Endothelial cell of umbilical vein (primary cell): Measurements from ENCODE around the gene MLEC. TPM values are rescaled to one million over a fixed set of nuclear protein-coding genes. Genes with fewer than 3 reads are reported as not detected.

Experiments
- BruUV-seq: library from RNA; stranded (reverse); fragments of 400-500 nt; replicated peaks from 2 replicates; lab custom pipeline; 2021; lab: Mats Ljungman, UMichigan
- CTCF ChIA-PET: fragments of 300-600, 350-600 bp; sonication (Branson Sonifier 250); formaldehyde crosslinking; loops from one replicate; lab custom pipeline; 2021; ENCODE audit warnings: antibody characterized with exemption, inconsistent platforms; lab: Charles Lee
- POLR2A ChIA-PET: fragments of 300-600, 350-600 bp; sonication (Branson Sonifier 250); formaldehyde crosslinking; loops from one replicate; lab custom pipeline; 2021; ENCODE audit warnings: antibody characterized with exemption, inconsistent platforms; lab: Charles Lee
- DNase-seq: peaks from one replicate; pipeline ENCODE4 v3.0.0-alpha.2; 2011; ENCODE audit warnings: low read depth, low spot score
- FAIRE-seq: peaks from 2 replicates; lab custom pipeline; 2011; peaks lifted over from hg19 to GRCh38; lab: Jason Lieb, UNC
- H2AFZ ChIP-seq: 2 replicates; pipeline ENCODE4 v1.6.0; 2012; ENCODE audit warnings: low read depth, low read length, control low read depth, inconsistent platforms
- H3K27ac ChIP-seq: 2 replicates; pipeline ENCODE4 v1.5.1; 2011; ENCODE audit warnings: low read depth, mild to moderate bottlenecking, control low read depth, low read length, moderate library complexity; ENCODE audit not compliant: insufficient read depth
- H3K27me3 ChIP-seq, 2 experiments: 2 replicates each; pipeline versions ENCODE4 v1.6.0 to v1.6.1; 2011; ENCODE audit warnings: low read length in 2 of 2, mixed read lengths in 1 of 2; ENCODE audit not compliant: control insufficient read depth in 2 of 2, insufficient read depth in 2 of 2
- H3K36me3 ChIP-seq, 2 experiments: 2 replicates in 1 of 2; 3 replicates in 1 of 2; pipeline ENCODE4 v1.5.1; 2011; ENCODE audit warnings: low read length in 2 of 2, mild to moderate bottlenecking in 1 of 2, moderate library complexity in 1 of 2; ENCODE audit not compliant: control insufficient read depth in 2 of 2, insufficient read depth in 2 of 2; ENCODE audit errors: extremely low read depth in 1 of 2
- H3K4me1 ChIP-seq: 3 replicates; pipeline ENCODE4 v1.5.1; 2011; ENCODE audit warnings: mild to moderate bottlenecking, low read length; ENCODE audit not compliant: control insufficient read depth, insufficient read depth; ENCODE audit errors: extremely low read depth
- H3K4me2 ChIP-seq: 2 replicates; pipeline ENCODE4 v1.6.1; 2011; ENCODE audit warnings: low read length, control low read depth, mixed read lengths; ENCODE audit not compliant: insufficient read depth
- H3K4me3 ChIP-seq, 3 experiments: fragments of 200-600 bp in 1 of 3; sonication (generic), shearing (Covaris generic) in 1 of 3; replicated peaks in 1 of 3; 2 replicates each; pipeline ENCODE4 v1.5.1; 2011 to 2016; ENCODE audit warnings: control low read depth in 3 of 3, low read length in 3 of 3, mild to moderate bottlenecking in 2 of 3, inconsistent platforms in 1 of 3, low read depth in 1 of 3, moderate library complexity in 1 of 3; ENCODE audit not compliant: insufficient read depth in 1 of 3
- H3K79me2 ChIP-seq: 2 replicates; pipeline ENCODE4 v1.6.0; 2012; ENCODE audit warnings: low read length, inconsistent platforms; ENCODE audit not compliant: control insufficient read depth, insufficient read depth
- H3K9ac ChIP-seq: replicated peaks from 2 replicates; pipeline ENCODE3; 2011; ENCODE audit warnings: low read length, control low read depth; ENCODE audit not compliant: insufficient read depth; ENCODE audit errors: extremely low read depth
- H3K9me1 ChIP-seq: replicated peaks from 3 replicates; pipeline ENCODE4 v1.6.0; 2011; ENCODE audit warnings: mild to moderate bottlenecking, low read length; ENCODE audit not compliant: control insufficient read depth, insufficient read depth; ENCODE audit errors: extremely low read depth
- H3K9me3 ChIP-seq: replicated peaks from 2 replicates; pipeline ENCODE4 v1.5.1; 2012; ENCODE audit warnings: low read length, inconsistent platforms; ENCODE audit not compliant: control insufficient read depth, insufficient read depth
- H4K20me1 ChIP-seq: replicated peaks from 2 replicates; pipeline ENCODE3; 2011; ENCODE audit warnings: mild to moderate bottlenecking, low read length; ENCODE audit not compliant: control insufficient read depth, insufficient read depth; ENCODE audit errors: extremely low read depth
- EZH2 ChIP-seq: IDR thresholded peaks from 2 replicates; pipeline ENCODE4 v1.6.1; 2012; ENCODE audit warnings: borderline replicate concordance, low read depth, mild to moderate bottlenecking, moderate library complexity, low read length, inconsistent platforms; ENCODE audit not compliant: severe bottlenecking
- FOS ChIP-seq: IDR thresholded peaks from 2 replicates; pipeline ENCODE4 v1.6.1; 2011; ENCODE audit warnings: mild to moderate bottlenecking, low read length, moderate library complexity, borderline replicate concordance; ENCODE audit not compliant: insufficient read depth
- GATA2 ChIP-seq: IDR thresholded peaks from 2 replicates; pipeline ENCODE4 v1.7.0; 2011; ENCODE audit warnings: low read depth, mild to moderate bottlenecking, moderate library complexity, mixed read lengths, low read length; ENCODE audit not compliant: insufficient read length, insufficient read depth
- JUN ChIP-seq: IDR thresholded peaks from 2 replicates; pipeline ENCODE4 v1.6.1; 2011; ENCODE audit warnings: borderline replicate concordance, low read depth; ENCODE audit not compliant: insufficient read length, insufficient read depth
- MYC ChIP-seq: IDR thresholded peaks from one replicate; pipeline ENCODE4 v1.6.1; 2011; ENCODE audit warnings: mild to moderate bottlenecking, low read depth, low read length
- POLR2A ChIP-seq: IDR thresholded peaks from 2 replicates; pipeline ENCODE4 v1.6.1; 2012; ENCODE audit warnings: low read depth, mild to moderate bottlenecking, control low read depth, low read length
- POLR2AphosphoS5 ChIP-seq: IDR thresholded peaks from 2 replicates; pipeline ENCODE4 v1.6.1; 2012; ENCODE audit warnings: low read depth, mild to moderate bottlenecking, control low read depth, low read length, moderate library complexity; ENCODE audit not compliant: insufficient read depth
- dilution Hi-C: fragments of 300-500 bp; cut with MboI; formaldehyde crosslinking; loops from one replicate; pipeline ENCODE4 v1.15.0; 2019; ENCODE audit warnings: low sequenced_read_pairs; ENCODE audit not compliant: extremely low pct_ligation_motif_present
- intact Hi-C: fragments of 100-400 bp; cut with micrococcal nuclease; formaldehyde crosslinking; loops from one replicate; pipeline ENCODE4 v1.10.0; 2022
- polyA plus RNA-seq, 4 experiments: library from polyadenylated mRNA; depleted of rRNA in 3 of 4; stranded (reverse) in 3 of 4; unstranded in 1 of 4; fragments of >200 nt; gene quantifications; 2 replicates each; pipeline versions ENCODE4 v1.2.1 to v1.2.3, GENCODE V29; 2011 to 2012; ENCODE audit warnings: missing spikeins in 1 of 4
- total RNA-seq: library from RNA; stranded (reverse); gene quantifications from 2 replicates; pipeline ENCODE4 v1.2.3, GENCODE V29; 2021
- TF ChIP-seq, protein P1 (sequence below): IDR thresholded peaks from 2 replicates; pipeline ENCODE4 v1.6.1; 2011; ENCODE audit not compliant: insufficient read depth, insufficient read length
- TF ChIP-seq, protein P2 (sequence below), 2 donors: IDR thresholded peaks; 1 replicate in 1 of 2; 2 replicates in 1 of 2; pipeline ENCODE4 v1.5.1; 2011; ENCODE audit warnings: low read length in 2 of 2, mild to moderate bottlenecking in 2 of 2, moderate library complexity in 2 of 2, control low read depth in 1 of 2, inconsistent platforms in 1 of 2, low read depth in 1 of 2; ENCODE audit not compliant: insufficient read depth in 1 of 2; ENCODE audit errors: extremely low read depth in 1 of 2

The MLEC gene
- total and polyA plus RNA-seq, 2 donors (not counting 3 experiments of a cell fraction or from before 2014, with no cell fraction given): 28.4 to 144 TPM

DNA sequence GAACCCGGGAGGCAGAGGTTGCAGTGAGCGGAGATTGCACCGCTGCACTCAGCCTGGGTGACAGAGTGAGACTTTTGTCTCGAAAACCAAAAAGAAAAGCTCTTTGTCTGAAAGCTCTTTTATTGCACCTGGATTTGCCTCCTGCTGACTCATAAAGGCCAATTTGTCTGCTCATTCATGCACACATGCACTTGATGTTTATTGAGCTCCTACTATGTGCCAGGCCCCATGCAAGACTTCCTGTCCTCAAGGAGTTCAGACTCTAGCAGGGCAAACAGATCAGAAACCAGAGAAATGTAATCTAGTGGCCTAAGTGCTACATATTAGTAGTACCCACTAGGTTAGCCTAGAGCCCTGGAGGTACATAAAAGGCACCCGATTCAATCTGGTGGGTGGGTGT, 16.3 kb upstream of the MLEC start:
- Histone ChIP-seq H3K4me1 (no peaks in the 10 kb centered on the region), H3K9me3 (no peaks in the 10 kb centered on the region), H2AFZ (no peak overlapping the region), H3K4me3 (no peak overlapping the region), H3K36me3 (no peaks in the 10 kb centered on the region), H3K9ac (no peak overlapping the region), H3K9me1 (no peaks in the 10 kb centered on the region), H3K79me2 (no peaks in the 10 kb centered on the region), H4K20me1 (no peaks in the 10 kb centered on the region), H3K4me2 (no peak overlapping the region), H3K27me3 (no peaks in the 10 kb centered on the region), H3K27ac (no peak overlapping the region)
- intact Hi-C loops (no loop called here), dilution Hi-C loops (no loop called here)
- DNase-seq (no peak), FAIRE-seq (no peak)
- CTCF ChIA-PET: interaction anchor here (3.3 kb wide), 1 partner anchor 21 kb away, joined by 13 read pairs; no protein-coding TSS in a partner anchor
- POLR2A ChIA-PET: no interaction called here
- TF ChIP-seq FOS: no peak
- no peak for TF ChIP-seq EZH2
- no peak for TF ChIP-seq GATA2
- TF ChIP-seq, protein P1, sequence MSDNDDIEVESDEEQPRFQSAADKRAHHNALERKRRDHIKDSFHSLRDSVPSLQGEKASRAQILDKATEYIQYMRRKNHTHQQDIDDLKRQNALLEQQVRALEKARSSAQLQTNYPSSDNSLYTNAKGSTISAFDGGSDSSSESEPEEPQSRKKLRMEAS: no peak
- no peak for TF ChIP-seq MYC
- no peak for TF ChIP-seq POLR2A
- TF ChIP-seq, protein P2, sequence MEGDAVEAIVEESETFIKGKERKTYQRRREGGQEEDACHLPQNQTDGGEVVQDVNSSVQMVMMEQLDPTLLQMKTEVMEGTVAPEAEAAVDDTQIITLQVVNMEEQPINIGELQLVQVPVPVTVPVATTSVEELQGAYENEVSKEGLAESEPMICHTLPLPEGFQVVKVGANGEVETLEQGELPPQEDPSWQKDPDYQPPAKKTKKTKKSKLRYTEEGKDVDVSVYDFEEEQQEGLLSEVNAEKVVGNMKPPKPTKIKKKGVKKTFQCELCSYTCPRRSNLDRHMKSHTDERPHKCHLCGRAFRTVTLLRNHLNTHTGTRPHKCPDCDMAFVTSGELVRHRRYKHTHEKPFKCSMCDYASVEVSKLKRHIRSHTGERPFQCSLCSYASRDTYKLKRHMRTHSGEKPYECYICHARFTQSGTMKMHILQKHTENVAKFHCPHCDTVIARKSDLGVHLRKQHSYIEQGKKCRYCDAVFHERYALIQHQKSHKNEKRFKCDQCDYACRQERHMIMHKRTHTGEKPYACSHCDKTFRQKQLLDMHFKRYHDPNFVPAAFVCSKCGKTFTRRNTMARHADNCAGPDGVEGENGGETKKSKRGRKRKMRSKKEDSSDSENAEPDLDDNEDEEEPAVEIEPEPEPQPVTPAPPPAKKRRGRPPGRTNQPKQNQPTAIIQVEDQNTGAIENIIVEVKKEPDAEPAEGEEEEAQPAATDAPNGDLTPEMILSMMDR (IDR thresholded peaks at IDR 0.05; ENCODE audit: extremely low read depth in 1 of 2, insufficient read depth in 1 of 2, low read depth in 1 of 2, low read length in 2 of 2): no peak
- no peak for TF ChIP-seq JUN
- TF ChIP-seq POLR2AphosphoS5: no peak
- no TSS peak for BruUV-seq
